ENCODE measurements around the gene CSRNP3.

GRCh38 chr2:165610591-165611029, 141.1 kb downstream of the CSRNP3 start:
- no peak for TF ChIP-seq REST (IDR thresholded peaks at IDR 0.05; ENCODE audit: insufficient read depth in 1 of 2, low read depth in 2 of 2, low read length in 1 of 2)
- no peak for TF ChIP-seq POLR2AphosphoS5 (IDR thresholded peaks at IDR 0.05; ENCODE audit: low read depth, low read length)
- TF ChIP-seq CTCF (IDR thresholded peaks at IDR 0.05) = no peak

Measured in Panc1 (cell line).